Mesothelial cell of epicardium (in vitro differentiated cells): Measurements from ENCODE around the gene MBNL1. TPM values are rescaled to one million over a fixed set of nuclear protein-coding genes. Genes with fewer than 3 reads are reported as not detected.

Experiments
- DNase-seq, 2 experiments: peaks; one replicate each; pipeline ENCODE4 v3.0.0; 2021; ENCODE audit warnings: low spot score in 2 of 2; ENCODE audit not compliant: unreplicated experiment in 2 of 2
- H3K27ac Mint-ChIP-seq: 2 replicates; pipeline ENCODE4 v1.8.0; 2021; ENCODE audit warnings: mixed read lengths
- H3K27me3 Mint-ChIP-seq: 2 replicates; pipeline ENCODE4 v1.8.0; 2021; ENCODE audit warnings: low read depth, mixed read lengths
- H3K36me3 Mint-ChIP-seq: 2 replicates; pipeline ENCODE4 v1.8.0; 2021; ENCODE audit warnings: mixed read lengths
- H3K4me1 Mint-ChIP-seq: 2 replicates; pipeline ENCODE4 v1.8.0; 2021; ENCODE audit warnings: mixed read lengths
- H3K4me3 Mint-ChIP-seq: 2 replicates; pipeline ENCODE4 v1.8.0; 2021; ENCODE audit warnings: mild to moderate bottlenecking, moderate library complexity, mixed read lengths
- H3K9me3 Mint-ChIP-seq: 2 replicates; pipeline ENCODE4 v1.8.0; 2021; ENCODE audit warnings: mixed read lengths
- total RNA-seq: library from RNA; stranded (reverse); gene quantifications from 3 replicates; pipeline ENCODE4 v1.2.1, GENCODE V29; 2021
- TF ChIP-seq, protein P1 (sequence below): fragments of 200-600 bp; sonication (generic); IDR thresholded peaks from one replicate; pipeline ENCODE4 v1.5.0; 2021; ENCODE audit warnings: antibody characterized with exemption; ENCODE audit not compliant: unreplicated experiment

MBNL1 gene
- total RNA-seq, 1 donor from 2014 or later, result 74.8 TPM

DNA sequence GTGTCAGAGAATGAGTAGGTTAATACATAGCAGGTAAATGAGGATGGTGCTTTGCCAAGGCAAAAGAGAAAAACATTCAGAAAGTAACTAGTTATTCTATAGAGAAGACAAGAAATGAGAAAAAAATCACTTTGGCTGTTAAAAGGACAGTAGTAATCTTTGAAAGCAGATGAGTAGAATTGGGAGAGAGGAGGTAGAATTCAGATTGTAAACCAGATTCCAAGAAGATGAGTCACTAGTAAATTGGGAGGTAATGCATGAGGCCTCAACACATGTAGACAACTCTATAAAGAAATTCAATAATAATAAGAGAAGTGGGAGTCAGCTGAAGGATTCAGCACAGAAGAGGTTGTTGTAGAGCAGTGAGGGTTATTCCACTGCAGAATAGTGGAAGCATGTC is 81.4 kb downstream of the MBNL1 start:
- TF ChIP-seq, protein P1, sequence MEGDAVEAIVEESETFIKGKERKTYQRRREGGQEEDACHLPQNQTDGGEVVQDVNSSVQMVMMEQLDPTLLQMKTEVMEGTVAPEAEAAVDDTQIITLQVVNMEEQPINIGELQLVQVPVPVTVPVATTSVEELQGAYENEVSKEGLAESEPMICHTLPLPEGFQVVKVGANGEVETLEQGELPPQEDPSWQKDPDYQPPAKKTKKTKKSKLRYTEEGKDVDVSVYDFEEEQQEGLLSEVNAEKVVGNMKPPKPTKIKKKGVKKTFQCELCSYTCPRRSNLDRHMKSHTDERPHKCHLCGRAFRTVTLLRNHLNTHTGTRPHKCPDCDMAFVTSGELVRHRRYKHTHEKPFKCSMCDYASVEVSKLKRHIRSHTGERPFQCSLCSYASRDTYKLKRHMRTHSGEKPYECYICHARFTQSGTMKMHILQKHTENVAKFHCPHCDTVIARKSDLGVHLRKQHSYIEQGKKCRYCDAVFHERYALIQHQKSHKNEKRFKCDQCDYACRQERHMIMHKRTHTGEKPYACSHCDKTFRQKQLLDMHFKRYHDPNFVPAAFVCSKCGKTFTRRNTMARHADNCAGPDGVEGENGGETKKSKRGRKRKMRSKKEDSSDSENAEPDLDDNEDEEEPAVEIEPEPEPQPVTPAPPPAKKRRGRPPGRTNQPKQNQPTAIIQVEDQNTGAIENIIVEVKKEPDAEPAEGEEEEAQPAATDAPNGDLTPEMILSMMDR, result no peak
- Mint-ChIP-seq H3K27me3 (no peaks in the 10 kb centered on the region), H3K4me1 (no peaks in the 10 kb centered on the region), H3K36me3 (no peaks in the 10 kb centered on the region), H3K9me3 (no peaks in the 10 kb centered on the region), H3K27ac (no peak overlapping the region), H3K4me3 (no peak overlapping the region)
- no peak for DNase-seq

DNA sequence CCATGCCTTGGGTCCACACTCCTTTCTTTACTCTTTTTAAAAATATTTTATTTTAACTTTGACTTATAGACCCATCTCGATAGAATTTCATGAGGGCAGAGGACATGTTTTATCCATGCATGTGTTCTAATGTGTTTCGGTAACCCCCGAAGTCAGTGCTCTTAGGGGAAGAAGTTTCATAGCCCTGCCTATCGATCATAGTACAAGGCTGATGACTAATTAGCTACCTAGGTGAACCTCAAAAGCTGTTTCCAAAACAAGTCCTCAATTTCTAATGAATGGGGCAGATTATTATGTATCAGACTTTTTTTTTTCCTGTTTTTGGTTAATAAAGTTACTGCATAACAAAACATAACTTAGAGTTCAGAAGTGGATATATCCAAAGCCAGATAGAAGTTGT is 82.0 kb downstream of the MBNL1 start:
- TF ChIP-seq, protein P1, result no peak
- Mint-ChIP-seq H3K4me1 (no peaks in the 10 kb centered on the region), H3K27ac (no peak overlapping the region)

DNA sequence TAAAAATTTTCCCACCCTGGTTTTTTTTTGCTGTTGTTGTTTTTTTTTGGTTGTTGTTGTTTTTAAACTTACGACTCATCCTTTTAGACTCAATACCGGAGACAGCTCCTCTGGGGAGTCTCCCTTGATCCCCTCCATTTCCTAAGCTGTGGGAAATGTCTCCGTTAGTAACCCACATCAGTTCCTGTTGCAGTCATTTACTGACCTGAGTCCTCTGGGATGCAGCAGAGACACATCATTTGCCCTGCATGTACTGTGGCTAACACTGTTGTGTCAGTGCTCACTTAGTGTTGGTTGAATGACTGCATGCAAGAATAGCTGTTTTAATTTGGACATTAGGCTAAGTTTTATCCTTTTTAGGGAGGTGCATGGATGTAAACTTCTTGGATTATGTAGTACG is 83.8 kb downstream of the MBNL1 start:
- H3K4me1 Mint-ChIP-seq, result no peaks in the 10 kb centered on the region
- H3K9me3 Mint-ChIP-seq, result no peaks in the 10 kb centered on the region
- DNase-seq, result no peak
- H3K27ac Mint-ChIP-seq, result no peak overlapping the region
- no peaks in the 10 kb centered on the region for H3K36me3 Mint-ChIP-seq
- TF ChIP-seq, protein P1, result no peak
- H3K27me3 Mint-ChIP-seq, result no peaks in the 10 kb centered on the region
- H3K4me3 Mint-ChIP-seq, result no peak overlapping the region

More for the DNA sequence above, 82.0 kb downstream of the MBNL1 start:
- Mint-ChIP-seq H3K36me3 (no peaks in the 10 kb centered on the region), H3K27me3 (no peaks in the 10 kb centered on the region), H3K9me3 (no peaks in the 10 kb centered on the region), H3K4me3 (no peak overlapping the region)
- no peak for DNase-seq

DNA sequence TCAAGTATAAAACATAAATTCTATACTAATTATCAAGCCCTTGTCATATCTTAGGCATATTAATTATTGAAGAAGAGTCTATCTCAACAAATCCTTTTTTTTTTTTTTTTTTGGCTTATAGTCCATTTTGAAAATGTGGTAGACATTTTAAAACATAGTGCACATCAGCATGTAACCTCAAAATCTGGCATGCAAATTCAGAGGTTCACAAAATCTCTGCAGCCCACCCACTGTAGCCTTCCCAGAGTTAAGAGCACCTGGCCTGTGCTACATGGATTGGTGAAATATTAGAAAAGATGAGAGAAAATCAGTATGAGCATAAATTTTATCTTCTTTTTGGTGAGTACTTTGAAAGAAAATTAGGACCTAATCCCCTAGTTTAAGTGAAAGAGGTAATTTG is 84.8 kb downstream of the MBNL1 start:
- DNase-seq, result no peak
- TF ChIP-seq, protein P1, result no peak
- Mint-ChIP-seq H3K4me3 (no peak overlapping the region), H3K4me1 (no peaks in the 10 kb centered on the region), H3K27me3 (no peaks in the 10 kb centered on the region), H3K9me3 (no peaks in the 10 kb centered on the region), H3K27ac (no peak overlapping the region), H3K36me3 (no peaks in the 10 kb centered on the region)

DNA sequence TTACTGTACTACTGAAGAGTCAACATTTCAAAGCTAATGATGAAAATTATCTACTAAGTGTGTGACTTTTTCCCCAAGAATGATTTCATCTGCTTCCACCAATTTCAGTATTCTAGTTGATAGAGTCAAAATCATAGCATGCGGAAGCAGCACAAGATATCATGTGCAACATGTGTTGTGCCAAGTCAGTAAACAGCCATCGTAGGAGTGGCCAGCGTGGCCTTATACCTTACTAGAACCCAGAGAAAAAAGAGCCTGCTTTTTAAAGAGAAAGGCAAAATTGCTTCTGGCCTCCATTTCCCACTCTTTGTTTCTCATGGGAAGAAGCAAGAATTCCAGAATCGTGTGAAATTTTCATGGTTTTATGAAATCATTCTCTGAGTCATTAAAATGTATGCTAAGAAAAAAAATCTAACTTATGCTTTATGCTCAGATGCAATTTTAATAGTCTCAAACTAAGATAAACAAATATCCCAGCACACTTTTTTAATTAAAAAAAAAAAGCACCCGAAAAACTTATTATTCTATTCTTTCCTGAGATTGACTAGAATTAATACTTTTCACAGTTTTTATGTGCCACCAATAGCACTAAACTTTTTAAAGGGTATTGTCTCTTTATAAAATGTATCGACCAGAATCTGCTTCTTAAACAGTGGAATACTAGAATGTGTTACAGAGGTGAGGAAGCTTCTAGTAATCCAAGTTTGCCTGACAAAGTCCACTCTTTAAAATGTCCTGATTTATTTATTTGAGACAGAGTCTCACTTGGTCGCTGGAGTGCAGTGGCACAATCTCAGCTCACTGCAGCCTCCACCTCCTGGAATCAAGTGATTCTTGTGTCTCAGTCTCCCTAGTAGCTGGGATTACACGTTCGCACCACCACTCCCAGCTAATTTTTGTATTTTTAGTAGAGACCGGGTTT is 87.3 kb downstream of the MBNL1 start:
- H3K27ac Mint-ChIP-seq, result no peak overlapping the region
- H3K27me3 Mint-ChIP-seq, result no peaks in the 10 kb centered on the region
- H3K9me3 Mint-ChIP-seq, result no peaks in the 10 kb centered on the region
- TF ChIP-seq, protein P1, result no peak
- H3K4me1 Mint-ChIP-seq, result peaks cover 11% of the 10 kb centered on the region
- no peak overlapping the region for H3K4me3 Mint-ChIP-seq
- no peak for DNase-seq
- no peaks in the 10 kb centered on the region for H3K36me3 Mint-ChIP-seq
